ENCODE data around the gene BAIAP3. TPM values are rescaled to one million over a fixed set of nuclear protein-coding genes. Genes with fewer than 3 reads are reported as not detected.

Gene BAIAP3
- total and polyA plus RNA-seq, 2 donors (not counting 3 experiments of a cell fraction or from before 2014, with no cell fraction given), result 0.36 to 0.66 TPM

DNA sequence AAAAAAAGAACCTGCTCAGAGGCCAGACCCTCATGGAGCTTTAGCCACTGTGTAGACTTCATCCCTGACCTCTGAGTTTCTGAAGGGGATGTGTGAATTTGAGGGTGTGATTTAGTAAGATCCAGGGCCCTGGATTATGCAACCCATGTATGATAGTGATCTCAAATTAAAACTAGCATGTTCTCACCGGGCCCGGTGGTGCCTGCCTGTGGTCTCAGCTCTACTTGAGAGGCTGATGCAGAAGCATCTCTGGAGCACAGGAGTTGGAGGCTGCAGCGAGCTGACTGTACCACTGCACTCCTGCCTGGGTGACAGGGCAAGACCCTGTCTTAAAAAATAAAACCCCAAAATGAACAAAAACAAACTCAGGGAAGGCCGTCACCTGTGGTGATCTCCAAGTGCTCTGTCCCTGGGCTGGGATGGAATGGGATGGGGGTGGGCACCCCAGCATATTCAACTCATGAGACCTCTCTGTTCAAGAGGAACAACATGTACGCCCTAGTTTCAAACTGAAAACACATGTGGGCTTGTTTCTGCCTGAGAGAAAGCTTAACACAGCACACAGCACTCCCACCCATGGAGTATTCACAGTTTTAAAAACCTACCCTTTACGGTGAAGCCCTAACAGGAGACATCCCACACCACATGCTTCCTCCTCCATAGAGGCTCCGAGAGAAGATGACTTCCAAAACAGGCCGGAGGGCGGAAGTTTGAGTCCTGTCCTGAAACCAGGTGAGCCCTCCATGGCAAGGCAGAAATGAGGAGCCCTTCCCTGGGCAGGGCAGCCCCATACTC lies 48.4 kb downstream of the BAIAP3 start:
- ChIA-PET CTCF (interaction anchor here (4.3 kb wide), 1 partner anchor 18 kb away, joined by 24 read pairs; no protein-coding TSS in a partner anchor), POLR2A (no interaction called here)
- Histone ChIP-seq H3K36me3 (ENCODE audit: control insufficient read depth in 2 of 2, extremely low read depth in 1 of 2, insufficient read depth in 2 of 2, low read length in 2 of 2) (peaks cover 0 to 8% of the 10 kb centered on the region in 2 experiments), H3K9ac (replicated peaks; ENCODE audit: extremely low read depth, insufficient read depth, low read length) (no peak overlapping the region), H4K20me1 (replicated peaks; ENCODE audit: control insufficient read depth, extremely low read depth, insufficient read depth, low read length) (no peaks in the 10 kb centered on the region), H3K9me3 (replicated peaks; ENCODE audit: control insufficient read depth, insufficient read depth, low read length) (no peaks in the 10 kb centered on the region), H3K27me3 (ENCODE audit: control insufficient read depth in 2 of 2, insufficient read depth in 2 of 2, low read length in 2 of 2) (no peaks in the 10 kb centered on the region), H3K4me3 (replicated peaks in 1 of 3; ENCODE audit: insufficient read depth in 1 of 3, low read depth in 1 of 3, low read length in 3 of 3) (no peak overlapping the region), H2AFZ (ENCODE audit: low read depth, low read length) (no peak overlapping the region), H3K9me1 (replicated peaks; ENCODE audit: control insufficient read depth, extremely low read depth, insufficient read depth, low read length) (no peaks in the 10 kb centered on the region), H3K4me2 (ENCODE audit: insufficient read depth, low read length) (no peak overlapping the region), H3K4me1 (ENCODE audit: control insufficient read depth, extremely low read depth, insufficient read depth, low read length) (peaks cover 12% of the 10 kb centered on the region), H3K79me2 (ENCODE audit: control insufficient read depth, insufficient read depth, low read length) (peaks cover 19% of the 10 kb centered on the region), H3K27ac (ENCODE audit: insufficient read depth, low read depth, low read length) (no peak overlapping the region)
- TF ChIP-seq EZH2 (IDR thresholded peaks at IDR 0.05; ENCODE audit: borderline replicate concordance, low read depth, low read length, severe bottlenecking) (no peak), MYC (IDR thresholded peaks at IDR 0.05; ENCODE audit: low read depth, low read length) (no peak), FOS (IDR thresholded peaks at IDR 0.05; ENCODE audit: borderline replicate concordance, insufficient read depth, low read length) (no peak), GATA2 (IDR thresholded peaks at IDR 0.05; ENCODE audit: insufficient read depth, insufficient read length, low read depth, low read length) (no peak), POLR2A (IDR thresholded peaks at IDR 0.05; ENCODE audit: low read depth, low read length) (no peak), POLR2AphosphoS5 (IDR thresholded peaks at IDR 0.05; ENCODE audit: insufficient read depth, low read depth, low read length) (no peak), JUN (IDR thresholded peaks at IDR 0.05; ENCODE audit: borderline replicate concordance, insufficient read depth, insufficient read length, low read depth) (no peak)
- TF ChIP-seq, protein P1, sequence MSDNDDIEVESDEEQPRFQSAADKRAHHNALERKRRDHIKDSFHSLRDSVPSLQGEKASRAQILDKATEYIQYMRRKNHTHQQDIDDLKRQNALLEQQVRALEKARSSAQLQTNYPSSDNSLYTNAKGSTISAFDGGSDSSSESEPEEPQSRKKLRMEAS (IDR thresholded peaks at IDR 0.05; ENCODE audit: insufficient read depth, insufficient read length), result no peak
- TF ChIP-seq, protein P2, sequence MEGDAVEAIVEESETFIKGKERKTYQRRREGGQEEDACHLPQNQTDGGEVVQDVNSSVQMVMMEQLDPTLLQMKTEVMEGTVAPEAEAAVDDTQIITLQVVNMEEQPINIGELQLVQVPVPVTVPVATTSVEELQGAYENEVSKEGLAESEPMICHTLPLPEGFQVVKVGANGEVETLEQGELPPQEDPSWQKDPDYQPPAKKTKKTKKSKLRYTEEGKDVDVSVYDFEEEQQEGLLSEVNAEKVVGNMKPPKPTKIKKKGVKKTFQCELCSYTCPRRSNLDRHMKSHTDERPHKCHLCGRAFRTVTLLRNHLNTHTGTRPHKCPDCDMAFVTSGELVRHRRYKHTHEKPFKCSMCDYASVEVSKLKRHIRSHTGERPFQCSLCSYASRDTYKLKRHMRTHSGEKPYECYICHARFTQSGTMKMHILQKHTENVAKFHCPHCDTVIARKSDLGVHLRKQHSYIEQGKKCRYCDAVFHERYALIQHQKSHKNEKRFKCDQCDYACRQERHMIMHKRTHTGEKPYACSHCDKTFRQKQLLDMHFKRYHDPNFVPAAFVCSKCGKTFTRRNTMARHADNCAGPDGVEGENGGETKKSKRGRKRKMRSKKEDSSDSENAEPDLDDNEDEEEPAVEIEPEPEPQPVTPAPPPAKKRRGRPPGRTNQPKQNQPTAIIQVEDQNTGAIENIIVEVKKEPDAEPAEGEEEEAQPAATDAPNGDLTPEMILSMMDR (IDR thresholded peaks at IDR 0.05; ENCODE audit: extremely low read depth in 1 of 2, insufficient read depth in 1 of 2, low read depth in 1 of 2, low read length in 2 of 2), result no peak
- no TSS peak for BruUV-seq (replicated peaks)
- intact Hi-C loops (cut with micrococcal nuclease), result no loop called here
- FAIRE-seq (no peak), DNase-seq (ENCODE audit: low read depth, low spot score) (no peak)
- dilution Hi-C loops (cut with MboI; ENCODE audit: extremely low pct_ligation_motif_present, low sequenced_read_pairs), result no loop called here
